ENCODE results near the gene FAM114A2.
A peak's percentile ranks its signal among the peaks of the same experiment; 100 is the strongest.

The FAM114A2 gene

GRCh38 chr5:153974131-153974812 lies 64.4 kb downstream of the FAM114A2 start:
- no peak overlapping the region for H3K4me2 ChIP-seq
- H3K27ac ChIP-seq, result no peak overlapping the region
- no peaks in the 10 kb centered on the region for H3K36me3 ChIP-seq
- no peaks in the 10 kb centered on the region for H3K4me1 ChIP-seq
- no peaks in the 10 kb centered on the region for H3K27me3 ChIP-seq
- H3K9ac ChIP-seq, result no peak overlapping the region
- no peak for TF ChIP-seq Cebpa-rat (IDR thresholded peaks at IDR 0.05)
- no peaks in the 10 kb centered on the region for H3K9me3 ChIP-seq
- H4K20me1 ChIP-seq, result no peaks in the 10 kb centered on the region
- H3K4me3 ChIP-seq, result no peak overlapping the region

DNA sequence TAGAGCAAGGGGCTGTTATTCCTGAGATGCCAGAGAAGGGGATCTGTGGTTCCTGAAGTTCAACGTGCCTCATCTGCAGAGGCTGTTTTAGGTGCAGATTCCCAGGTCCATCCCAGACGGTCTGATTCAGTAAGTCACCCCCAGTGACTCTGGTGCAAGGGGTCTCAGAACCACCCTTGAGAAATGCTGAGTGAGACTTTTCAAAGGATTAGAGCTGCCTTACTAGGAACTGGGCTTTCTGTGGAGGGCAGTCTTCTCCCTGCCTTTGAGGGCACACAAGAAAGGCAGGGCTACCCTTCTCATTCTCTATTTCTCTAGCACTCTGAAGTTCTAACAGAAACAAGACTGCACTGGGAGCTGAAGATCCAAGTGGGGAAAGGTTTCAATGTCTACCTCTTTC lies 66.5 kb downstream of the FAM114A2 start:
- no peaks in the 10 kb centered on the region for H3K36me3 ChIP-seq
- no peaks in the 10 kb centered on the region for H3K9me3 ChIP-seq
- H3K4me2 ChIP-seq, result no peak overlapping the region
- no peak overlapping the region for H3K9ac ChIP-seq
- H4K20me1 ChIP-seq, result no peaks in the 10 kb centered on the region
- TF ChIP-seq Cebpa-rat (IDR thresholded peaks at IDR 0.05), result no peak
- H3K27ac ChIP-seq, result no peak overlapping the region
- no peaks in the 10 kb centered on the region for H3K27me3 ChIP-seq
- H3K4me1 ChIP-seq, result no peaks in the 10 kb centered on the region
- H3K4me3 ChIP-seq, result no peak overlapping the region

- H3K4me2 ChIP-seq, result no peak overlapping the region
- no peak overlapping the region for H3K4me3 ChIP-seq
- H3K4me1 ChIP-seq, result no peaks in the 10 kb centered on the region
- no peak overlapping the region for H3K27ac ChIP-seq
- no peaks in the 10 kb centered on the region for H4K20me1 ChIP-seq
- no peaks in the 10 kb centered on the region for H3K9me3 ChIP-seq
- H3K36me3 ChIP-seq, result no peaks in the 10 kb centered on the region
- TF ChIP-seq Cebpa-rat (IDR thresholded peaks at IDR 0.05), result no peak
- H3K9ac ChIP-seq, result no peak overlapping the region
- H3K27me3 ChIP-seq, result no peaks in the 10 kb centered on the region
Measured at GRCh38 chr5:153970496-153970895, 68.2 kb downstream of the FAM114A2 start.

DNA sequence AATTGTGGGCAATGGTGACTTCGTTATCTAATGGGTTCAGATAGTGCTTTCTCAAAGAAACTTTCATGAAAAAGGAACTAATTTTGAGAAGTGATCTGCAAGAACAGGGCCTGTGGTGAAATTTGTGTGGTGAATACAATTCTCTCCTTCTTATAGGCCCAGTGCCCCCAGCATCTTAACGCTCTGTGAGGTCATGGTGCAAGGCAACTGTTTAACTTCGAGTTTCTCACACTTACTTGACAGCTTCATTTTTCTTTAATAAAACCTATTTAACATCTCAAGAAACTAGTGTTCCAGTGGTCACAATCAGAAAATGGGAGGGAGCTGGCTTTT lies 69.2 kb downstream of the FAM114A2 start:
- H3K9me3 ChIP-seq, result no peaks in the 10 kb centered on the region
- no peak overlapping the region for H3K4me2 ChIP-seq
- H3K4me1 ChIP-seq, result no peaks in the 10 kb centered on the region
- H3K36me3 ChIP-seq, result no peaks in the 10 kb centered on the region
- no peaks in the 10 kb centered on the region for H3K27me3 ChIP-seq
- H4K20me1 ChIP-seq, result no peaks in the 10 kb centered on the region
- H3K4me3 ChIP-seq, result no peak overlapping the region
- H3K9ac ChIP-seq, result no peak overlapping the region
- no peak overlapping the region for H3K27ac ChIP-seq
- no peak for TF ChIP-seq Cebpa-rat (IDR thresholded peaks at IDR 0.05)

DNA sequence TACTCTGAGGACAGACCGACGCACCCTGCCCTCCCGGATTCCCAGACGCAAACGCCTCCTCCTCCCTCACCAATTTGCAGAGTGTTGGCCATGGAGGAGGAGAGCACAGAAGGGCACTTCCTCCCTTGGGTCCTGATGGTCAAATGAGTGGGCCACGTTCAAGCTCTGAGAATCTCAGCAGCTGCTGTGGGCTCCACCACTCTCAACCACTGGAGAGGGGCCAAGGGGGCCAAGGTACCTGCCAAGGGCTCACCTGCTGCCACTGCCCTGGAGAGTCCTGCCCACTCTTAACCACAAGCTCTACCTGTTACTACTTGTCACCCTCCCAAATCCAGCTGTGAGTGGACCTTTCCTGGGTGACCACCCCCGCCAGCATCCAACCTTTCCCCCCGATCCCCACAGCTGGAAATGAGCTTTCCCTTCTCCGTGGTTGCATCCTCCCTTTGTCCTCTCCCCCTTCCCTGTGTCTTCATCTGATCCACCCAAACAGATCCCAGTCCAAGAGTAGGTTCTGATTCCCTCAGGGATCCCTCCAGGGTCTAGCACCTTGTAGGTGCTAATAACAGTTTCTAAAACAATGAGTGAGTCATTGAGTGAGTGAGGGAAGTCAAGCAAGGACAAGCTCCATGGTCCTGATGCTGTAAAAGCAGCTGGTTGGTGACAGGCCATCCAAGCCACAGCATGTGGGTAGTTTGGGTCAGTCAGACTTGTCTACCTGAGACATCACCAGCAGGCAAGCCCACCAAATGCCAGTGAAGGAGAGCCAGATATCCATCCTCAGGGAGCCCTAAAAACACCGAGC lies 69.7 kb downstream of the FAM114A2 start:
- H3K4me2 ChIP-seq, result no peak overlapping the region
- no peaks in the 10 kb centered on the region for H3K27me3 ChIP-seq
- no peak for TF ChIP-seq Cebpa-rat (IDR thresholded peaks at IDR 0.05)
- no peaks in the 10 kb centered on the region for H3K9me3 ChIP-seq
- no peak overlapping the region for H3K4me3 ChIP-seq
- no peaks in the 10 kb centered on the region for H3K36me3 ChIP-seq
- no peak overlapping the region for H3K9ac ChIP-seq
- no peaks in the 10 kb centered on the region for H4K20me1 ChIP-seq
- H3K27ac ChIP-seq, result no peak overlapping the region
- H3K4me1 ChIP-seq, result no peaks in the 10 kb centered on the region

GRCh38 chr5:153964880-153965645 lies 73.6 kb downstream of the FAM114A2 start:
- TF ChIP-seq Cebpa-rat (IDR thresholded peaks at IDR 0.05), result no peak
- Histone ChIP-seq H3K4me1 (peaks cover 12% of the 10 kb centered on the region), H3K4me3 (no peak overlapping the region), H3K27ac (no peak overlapping the region), H3K36me3 (no peaks in the 10 kb centered on the region), H3K9me3 (no peaks in the 10 kb centered on the region), H3K27me3 (no peaks in the 10 kb centered on the region), H3K4me2 (0 out of 2 replicates have a peak overlapping the region, but pooled peaks have one; percentile 6), H4K20me1 (no peaks in the 10 kb centered on the region), H3K9ac (no peak overlapping the region)

DNA sequence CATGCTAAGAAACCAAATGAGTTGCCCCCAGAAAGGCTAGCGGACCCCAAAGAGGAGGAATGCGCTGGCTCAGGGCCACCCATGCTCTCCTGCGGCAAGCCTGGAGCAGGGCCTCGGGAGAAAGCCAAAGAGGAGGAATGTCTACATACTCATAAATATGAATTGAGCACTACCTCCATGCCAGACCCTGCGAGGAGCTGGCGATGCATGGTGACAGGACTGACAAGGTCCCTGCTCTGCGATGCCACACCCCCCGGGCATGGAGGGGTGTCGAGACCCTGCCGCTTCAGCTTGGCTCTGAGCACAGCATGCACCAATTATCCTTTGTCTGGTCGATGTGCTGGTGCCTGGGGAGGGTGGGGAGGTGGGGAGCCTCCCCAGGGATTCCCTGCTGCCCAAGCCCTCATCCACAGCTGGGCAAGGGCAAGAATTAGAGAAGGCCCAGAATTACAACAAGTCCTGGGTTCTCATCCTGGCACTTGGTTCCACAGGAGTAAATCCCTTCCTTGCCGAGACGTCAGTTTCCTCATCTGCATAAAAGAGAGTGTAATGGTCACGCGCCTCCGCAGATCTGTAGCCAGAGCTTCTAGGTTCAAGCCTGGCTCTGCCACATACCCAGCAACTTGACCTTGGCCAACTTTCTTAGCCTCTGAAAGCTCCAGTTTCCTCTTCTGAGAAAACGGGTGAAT lies 74.4 kb downstream of the FAM114A2 start:
- Histone ChIP-seq H4K20me1 (no peaks in the 10 kb centered on the region), H3K4me2 (no peak overlapping the region), H3K4me3 (no peak overlapping the region), H3K36me3 (no peaks in the 10 kb centered on the region), H3K9me3 (no peaks in the 10 kb centered on the region), H3K4me1 (peaks cover 14% of the 10 kb centered on the region), H3K9ac (no peak overlapping the region), H3K27me3 (no peaks in the 10 kb centered on the region), H3K27ac (no peak overlapping the region)
- TF ChIP-seq Cebpa-rat (IDR thresholded peaks at IDR 0.05), result no peak

- TF ChIP-seq Cebpa-rat (IDR thresholded peaks at IDR 0.05), result peak; percentile 76
- peaks cover 14% of the 10 kb centered on the region for H3K4me1 ChIP-seq
- no peak overlapping the region for H3K27ac ChIP-seq
- no peak overlapping the region for H3K9ac ChIP-seq
- no peaks in the 10 kb centered on the region for H3K27me3 ChIP-seq
- H3K4me2 ChIP-seq, result peak overlapping the region; percentile 72
- no peaks in the 10 kb centered on the region for H3K9me3 ChIP-seq
- H3K36me3 ChIP-seq, result no peaks in the 10 kb centered on the region
- H4K20me1 ChIP-seq, result no peaks in the 10 kb centered on the region
- H3K4me3 ChIP-seq, result no peak overlapping the region
Measured at GRCh38 chr5:153960269-153961215, 78.2 kb downstream of the FAM114A2 start.

Measured in BLaER1 (cell line).